ENCODE results near the gene ADAMTS9.
A peak's percentile ranks its signal among the peaks of the same experiment; 100 is the strongest.

The ADAMTS9 gene

GRCh38 chr3:64530434-64531049, 157.3 kb downstream of the ADAMTS9 start:
- peak in 1 of 2 donors; percentile 48 for DNase-seq

GRCh38 chr3:64523324-64523723, 164.5 kb downstream of the ADAMTS9 start:
- no peak for DNase-seq

- no peak for DNase-seq
These were observed 167.5 kb downstream of the ADAMTS9 start for GRCh38 chr3:64520334-64520733.

- peak in 1 of 2 donors; percentile 1 for DNase-seq
These were observed 168.8 kb downstream of the ADAMTS9 start for GRCh38 chr3:64518950-64519349.

GRCh38 chr3:64518496-64518895, 169.3 kb downstream of the ADAMTS9 start:
- no peak for DNase-seq

- DNase-seq, result no peak
These were observed 172.9 kb downstream of the ADAMTS9 start for GRCh38 chr3:64514889-64515288.

- DNase-seq, result no peak
These were observed 178.6 kb downstream of the ADAMTS9 start for GRCh38 chr3:64509206-64509605.

GRCh38 chr3:64508140-64508539, 179.7 kb downstream of the ADAMTS9 start:
- no peak for DNase-seq

GRCh38 chr3:64506255-64506654, 181.5 kb downstream of the ADAMTS9 start:
- DNase-seq, result no peak

GRCh38 chr3:64505419-64505818, 182.4 kb downstream of the ADAMTS9 start:
- DNase-seq, result peak; percentile 76

- DNase-seq, result no peak
These were observed 185.5 kb downstream of the ADAMTS9 start for GRCh38 chr3:64502284-64502683.

- no peak for DNase-seq
These were observed 186.4 kb downstream of the ADAMTS9 start for GRCh38 chr3:64501298-64501906.

- DNase-seq, result no peak
These were observed 190.9 kb downstream of the ADAMTS9 start for GRCh38 chr3:64496786-64497490.

- no peak for DNase-seq
These were observed 191.9 kb downstream of the ADAMTS9 start for GRCh38 chr3:64495781-64496334.

- no peak for DNase-seq
These were observed 192.5 kb downstream of the ADAMTS9 start for GRCh38 chr3:64495121-64495780.

GRCh38 chr3:64494526-64494925, 193.3 kb downstream of the ADAMTS9 start:
- no peak for DNase-seq

- DNase-seq, result no peak
These were observed 194.7 kb downstream of the ADAMTS9 start for GRCh38 chr3:64493149-64493548.

- DNase-seq, result no peak
These were observed 196.0 kb downstream of the ADAMTS9 start for GRCh38 chr3:64491843-64492242.

- no peak for DNase-seq
These were observed 197.5 kb downstream of the ADAMTS9 start for GRCh38 chr3:64490180-64490724.

GRCh38 chr3:64489361-64490044, 198.3 kb downstream of the ADAMTS9 start:
- no peak for DNase-seq

- DNase-seq, result no peak
These were observed 198.9 kb downstream of the ADAMTS9 start for GRCh38 chr3:64488939-64489338.

GRCh38 chr3:64484289-64484992, 203.4 kb downstream of the ADAMTS9 start:
- DNase-seq, result peak; percentile 48 to 75

Measured in inflammatory macrophage treated with lipopolysaccharide for 1 hour (primary cell).